ENCODE results near the gene MOB1A.

DNA sequence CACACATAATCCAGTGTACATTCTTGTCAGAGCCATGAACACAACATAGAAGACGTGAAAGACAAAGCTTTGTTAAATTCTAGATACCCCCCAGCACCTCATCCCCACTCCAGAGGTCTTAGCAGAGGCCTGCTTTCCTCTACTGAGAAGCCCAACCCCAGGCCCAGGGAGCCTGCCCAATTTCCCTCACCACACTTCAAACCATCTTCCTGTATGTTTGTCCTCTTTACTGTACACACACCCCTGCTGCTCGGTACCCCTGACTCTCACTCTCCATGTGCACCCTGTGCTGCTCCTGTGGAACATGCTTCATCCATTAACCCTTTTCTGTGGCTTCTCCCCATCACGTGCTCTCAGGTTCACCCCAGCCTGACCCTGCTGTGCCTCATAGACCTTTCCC, 68.1 kb downstream of the MOB1A start:
- TF ChIP-seq, protein P1, sequence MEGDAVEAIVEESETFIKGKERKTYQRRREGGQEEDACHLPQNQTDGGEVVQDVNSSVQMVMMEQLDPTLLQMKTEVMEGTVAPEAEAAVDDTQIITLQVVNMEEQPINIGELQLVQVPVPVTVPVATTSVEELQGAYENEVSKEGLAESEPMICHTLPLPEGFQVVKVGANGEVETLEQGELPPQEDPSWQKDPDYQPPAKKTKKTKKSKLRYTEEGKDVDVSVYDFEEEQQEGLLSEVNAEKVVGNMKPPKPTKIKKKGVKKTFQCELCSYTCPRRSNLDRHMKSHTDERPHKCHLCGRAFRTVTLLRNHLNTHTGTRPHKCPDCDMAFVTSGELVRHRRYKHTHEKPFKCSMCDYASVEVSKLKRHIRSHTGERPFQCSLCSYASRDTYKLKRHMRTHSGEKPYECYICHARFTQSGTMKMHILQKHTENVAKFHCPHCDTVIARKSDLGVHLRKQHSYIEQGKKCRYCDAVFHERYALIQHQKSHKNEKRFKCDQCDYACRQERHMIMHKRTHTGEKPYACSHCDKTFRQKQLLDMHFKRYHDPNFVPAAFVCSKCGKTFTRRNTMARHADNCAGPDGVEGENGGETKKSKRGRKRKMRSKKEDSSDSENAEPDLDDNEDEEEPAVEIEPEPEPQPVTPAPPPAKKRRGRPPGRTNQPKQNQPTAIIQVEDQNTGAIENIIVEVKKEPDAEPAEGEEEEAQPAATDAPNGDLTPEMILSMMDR (IDR thresholded peaks at IDR 0.05; ENCODE audit: low read length) = no peak
- TF ChIP-seq EZH2 (IDR thresholded peaks at IDR 0.05; ENCODE audit: borderline replicate concordance, low read length) = no peak

All from OCI-LY1 (cell line).